D341Med (cell line): ENCODE results near the gene TNNT2.

Source experiments
- DNase-seq: peaks from one replicate; pipeline ENCODE4 v3.0.0; 2012; ENCODE audit warnings: low spot score

Gene TNNT2

GRCh38 chr1:201334325-201335173 is 42.9 kb downstream of the TNNT2 start:
- no peak for DNase-seq

- no peak for DNase-seq
Measured at GRCh38 chr1:201332616-201333335, 44.7 kb downstream of the TNNT2 start.

- DNase-seq = no peak
Measured at GRCh38 chr1:201332021-201332420, 45.5 kb downstream of the TNNT2 start.

GRCh38 chr1:201331166-201331565 is 46.3 kb downstream of the TNNT2 start:
- DNase-seq = no peak

GRCh38 chr1:201330541-201330940 is 46.9 kb downstream of the TNNT2 start:
- DNase-seq = no peak

DNA sequence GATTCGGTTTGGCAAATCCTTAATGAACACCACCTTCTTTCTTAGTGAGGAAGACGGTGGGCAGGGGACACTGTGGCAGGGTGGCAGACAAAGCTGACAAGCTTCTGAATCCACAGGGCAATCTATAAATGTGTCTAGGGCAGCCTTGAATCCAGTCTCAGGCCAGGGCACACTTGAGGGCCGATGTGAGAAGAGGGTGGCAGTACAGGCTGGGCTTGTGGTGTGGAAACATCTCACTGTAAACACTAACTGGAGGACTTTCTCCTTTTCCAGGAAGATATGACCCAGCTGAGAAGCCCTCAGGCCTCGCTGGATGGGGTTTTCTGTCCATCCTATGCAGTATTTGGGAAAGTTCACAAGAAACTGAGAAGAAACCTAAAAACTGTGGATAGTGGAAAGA is 47.7 kb downstream of the TNNT2 start:
- no peak for DNase-seq

GRCh38 chr1:201329286-201329685 is 48.2 kb downstream of the TNNT2 start:
- DNase-seq = no peak

DNA sequence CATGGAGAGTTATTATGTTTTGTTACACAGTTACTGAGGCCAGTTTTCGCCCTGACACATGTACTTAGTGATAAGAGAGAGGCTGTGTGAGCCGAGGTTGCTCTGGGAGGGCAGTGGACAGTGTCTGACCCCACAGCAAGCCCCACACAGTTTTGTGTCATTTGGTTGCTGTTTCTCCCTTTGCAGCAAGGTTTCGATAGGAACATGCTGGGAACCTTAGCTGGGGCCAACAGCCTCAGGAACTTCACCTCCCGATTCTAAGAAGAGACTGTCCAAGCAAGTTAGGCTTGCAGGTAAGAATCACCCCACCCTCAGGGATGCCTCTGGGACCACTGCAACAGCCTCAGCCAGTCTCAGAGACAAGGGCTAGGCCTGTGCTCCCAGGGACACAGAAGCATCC is 48.9 kb downstream of the TNNT2 start:
- DNase-seq = no peak

DNA sequence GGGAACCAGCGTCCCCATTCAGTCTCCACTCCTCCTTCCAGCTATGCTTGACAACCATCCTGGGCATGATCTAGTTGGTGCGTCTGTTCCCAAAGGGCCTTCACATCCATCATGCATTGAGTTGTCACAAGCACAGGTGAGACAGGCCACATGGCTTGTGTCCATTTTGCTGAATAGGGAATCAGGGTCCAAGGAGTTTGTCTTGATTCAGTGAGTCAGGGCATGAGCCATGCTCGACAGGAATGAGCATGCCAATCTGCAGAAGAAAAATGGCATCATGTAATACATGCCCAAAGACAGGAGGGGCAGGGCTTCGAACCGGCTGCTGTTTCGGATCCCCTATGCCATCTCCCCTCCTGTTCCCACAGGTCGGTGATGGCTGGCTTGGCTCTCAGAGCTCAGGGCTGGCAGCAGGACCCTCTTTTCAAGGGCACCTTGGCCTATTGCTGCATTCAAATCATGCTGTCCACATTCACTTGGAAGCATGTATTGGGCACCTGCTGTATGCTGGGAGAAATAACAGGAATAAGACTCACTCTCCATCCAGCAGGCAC is 49.7 kb downstream of the TNNT2 start:
- no peak for DNase-seq

GRCh38 chr1:201326710-201327109 is 50.8 kb downstream of the TNNT2 start:
- DNase-seq = no peak

GRCh38 chr1:201325678-201326060 is 51.8 kb downstream of the TNNT2 start:
- no peak for DNase-seq

GRCh38 chr1:201324821-201325677 is 52.4 kb downstream of the TNNT2 start:
- no peak for DNase-seq

- no peak for DNase-seq
Measured at GRCh38 chr1:201324306-201324705, 53.2 kb downstream of the TNNT2 start.

DNA sequence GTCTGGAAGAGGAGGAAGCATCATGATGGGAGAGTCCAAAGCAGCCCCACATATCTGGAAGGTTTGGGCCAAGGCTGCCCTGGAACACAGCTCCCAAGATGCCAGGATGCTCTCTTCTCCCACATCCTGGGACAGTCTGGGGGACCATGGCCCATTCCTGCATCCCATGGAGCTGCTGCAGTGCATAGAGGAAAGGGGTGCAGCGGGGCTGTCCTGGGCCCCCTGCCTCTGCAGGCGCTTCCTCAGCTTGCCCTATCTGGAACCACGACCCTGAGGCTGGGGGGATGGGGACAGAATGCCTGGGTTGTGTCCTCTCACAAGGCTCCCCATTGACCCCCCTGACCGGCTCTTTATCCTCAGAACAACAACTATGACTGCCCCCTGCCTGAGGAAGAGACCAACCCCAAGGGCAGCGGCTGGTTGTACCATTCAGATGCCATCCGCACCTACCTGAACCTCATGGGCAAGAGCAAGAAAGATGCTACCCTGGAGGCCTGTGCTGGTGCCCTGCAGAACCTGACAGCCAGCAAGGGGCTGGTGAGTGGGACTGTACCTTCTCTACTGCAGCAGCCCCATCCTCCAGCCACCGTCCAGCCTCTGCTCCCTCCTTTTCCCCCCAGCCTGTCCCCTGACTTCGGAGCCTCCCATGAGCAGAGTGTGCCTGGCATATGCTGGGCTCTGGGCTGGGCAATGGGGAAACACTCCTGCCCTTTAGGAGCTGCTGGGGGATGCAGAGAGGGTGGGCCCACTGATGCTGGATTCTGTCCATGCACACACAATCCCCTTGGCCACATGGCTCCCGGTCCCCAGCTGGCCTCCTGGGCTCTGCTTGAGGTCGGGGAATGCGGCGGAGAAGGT is 54.6 kb downstream of the TNNT2 start:
- no peak for DNase-seq

GRCh38 chr1:201321826-201322390 is 55.6 kb downstream of the TNNT2 start:
- no peak for DNase-seq

- no peak for DNase-seq
Measured at GRCh38 chr1:201320168-201320788, 57.2 kb downstream of the TNNT2 start.

GRCh38 chr1:201319631-201320030 is 57.8 kb downstream of the TNNT2 start:
- DNase-seq = no peak

- DNase-seq = no peak
Measured at GRCh38 chr1:201318504-201319340, 58.8 kb downstream of the TNNT2 start.

- no peak for DNase-seq
Measured at GRCh38 chr1:201317551-201317950, 59.9 kb downstream of the TNNT2 start.

GRCh38 chr1:201316556-201316955 is 60.9 kb downstream of the TNNT2 start:
- no peak for DNase-seq
